Transverse colon (tissue), 3 donors: Measurements from ENCODE around the gene BHLHE23.

Experiments used
- POLR2A ChIP-seq: fragments of 450-650 bp; IDR thresholded peaks from one replicate; pipeline ENCODE4 v1.6.1; 2016; ENCODE audit warnings: antibody characterized with exemption, mild to moderate bottlenecking, moderate library complexity
- TF ChIP-seq, protein P1 (sequence below), 5 experiments: fragments of 200-600 bp in 3 of 5; fragments of 450-650 bp in 2 of 5; sonication (generic) in 3 of 5; IDR thresholded peaks; 1 replicate in 2 of 5; 2 replicates in 3 of 5; pipeline ENCODE4 v1.5.1; 2016 to 2017; ENCODE audit warnings: antibody characterized with exemption in 5 of 5, inconsistent platforms in 3 of 5, mild to moderate bottlenecking in 2 of 5, moderate library complexity in 1 of 5

DNA sequence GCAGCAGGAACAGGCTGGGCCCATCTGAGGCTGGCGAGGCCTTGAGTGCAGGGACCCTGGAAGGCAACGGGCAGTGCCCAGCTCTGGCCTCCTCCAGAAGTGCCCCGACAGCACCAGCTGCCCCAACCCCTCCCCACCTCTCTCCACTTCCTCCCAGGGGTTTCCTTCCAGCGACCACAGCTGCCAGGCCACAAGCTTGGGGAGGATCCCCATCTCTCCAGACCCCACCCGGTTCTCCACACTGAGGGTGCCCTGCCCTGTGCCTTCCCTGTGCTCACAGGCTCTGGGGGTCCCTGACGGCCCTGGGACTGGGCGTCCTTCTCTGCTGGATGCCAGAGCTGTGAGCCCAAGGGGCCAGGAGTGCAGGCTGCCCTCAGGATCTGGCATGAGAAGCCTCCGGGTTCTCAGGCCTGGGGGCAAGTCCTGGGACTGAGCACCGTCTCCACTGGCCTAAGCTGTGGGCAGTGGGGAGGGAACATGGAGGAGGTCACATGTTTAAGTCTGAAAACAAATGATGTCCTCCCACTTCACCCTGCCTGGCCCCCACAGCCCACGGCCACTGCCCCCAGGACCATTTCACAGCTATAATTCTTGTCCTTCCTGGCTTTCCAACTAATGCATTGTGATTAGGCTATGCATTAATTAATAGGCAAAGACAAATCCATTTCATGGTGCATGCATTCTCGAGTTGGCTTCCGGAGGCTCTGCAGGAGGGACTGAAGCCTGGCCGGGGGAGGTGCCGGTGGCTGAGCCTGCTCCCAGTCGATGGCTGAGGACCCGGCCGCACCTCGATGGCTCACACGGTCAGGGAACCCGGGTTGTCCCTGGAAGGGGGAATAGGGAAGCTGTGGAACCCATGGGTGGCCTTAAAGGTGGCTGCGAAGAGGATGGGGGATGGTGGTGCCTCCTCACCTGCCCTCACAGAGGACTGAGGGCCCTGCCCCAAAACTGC lies 24.4 kb downstream of the BHLHE23 start:
- TF ChIP-seq, protein P1, sequence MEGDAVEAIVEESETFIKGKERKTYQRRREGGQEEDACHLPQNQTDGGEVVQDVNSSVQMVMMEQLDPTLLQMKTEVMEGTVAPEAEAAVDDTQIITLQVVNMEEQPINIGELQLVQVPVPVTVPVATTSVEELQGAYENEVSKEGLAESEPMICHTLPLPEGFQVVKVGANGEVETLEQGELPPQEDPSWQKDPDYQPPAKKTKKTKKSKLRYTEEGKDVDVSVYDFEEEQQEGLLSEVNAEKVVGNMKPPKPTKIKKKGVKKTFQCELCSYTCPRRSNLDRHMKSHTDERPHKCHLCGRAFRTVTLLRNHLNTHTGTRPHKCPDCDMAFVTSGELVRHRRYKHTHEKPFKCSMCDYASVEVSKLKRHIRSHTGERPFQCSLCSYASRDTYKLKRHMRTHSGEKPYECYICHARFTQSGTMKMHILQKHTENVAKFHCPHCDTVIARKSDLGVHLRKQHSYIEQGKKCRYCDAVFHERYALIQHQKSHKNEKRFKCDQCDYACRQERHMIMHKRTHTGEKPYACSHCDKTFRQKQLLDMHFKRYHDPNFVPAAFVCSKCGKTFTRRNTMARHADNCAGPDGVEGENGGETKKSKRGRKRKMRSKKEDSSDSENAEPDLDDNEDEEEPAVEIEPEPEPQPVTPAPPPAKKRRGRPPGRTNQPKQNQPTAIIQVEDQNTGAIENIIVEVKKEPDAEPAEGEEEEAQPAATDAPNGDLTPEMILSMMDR (IDR thresholded peaks at IDR 0.05): no peak
- no peak for TF ChIP-seq POLR2A
